Neural progenitor cell (in vitro differentiated cells): Measurements from ENCODE around the gene AUTS2.

ENCODE experiments used
- CTCF ChIP-seq: fragments of 200-600 bp; sonication (generic); IDR thresholded peaks from 2 replicates; pipeline ENCODE4 v1.5.1; 2017; ENCODE audit warnings: antibody characterized with exemption, mild to moderate bottlenecking
- EZH2 ChIP-seq: fragments of 200-600 bp; sonication (generic); IDR thresholded peaks from 2 replicates; pipeline ENCODE4 v1.6.1; 2017; ENCODE audit warnings: antibody characterized with exemption, mild to moderate bottlenecking, moderate library complexity
- EZH2phosphoT487 ChIP-seq: fragments of 200-600 bp; sonication (generic); IDR thresholded peaks from 2 replicates; pipeline ENCODE4 v1.6.1; 2017; ENCODE audit warnings: antibody characterized with exemption

DNA sequence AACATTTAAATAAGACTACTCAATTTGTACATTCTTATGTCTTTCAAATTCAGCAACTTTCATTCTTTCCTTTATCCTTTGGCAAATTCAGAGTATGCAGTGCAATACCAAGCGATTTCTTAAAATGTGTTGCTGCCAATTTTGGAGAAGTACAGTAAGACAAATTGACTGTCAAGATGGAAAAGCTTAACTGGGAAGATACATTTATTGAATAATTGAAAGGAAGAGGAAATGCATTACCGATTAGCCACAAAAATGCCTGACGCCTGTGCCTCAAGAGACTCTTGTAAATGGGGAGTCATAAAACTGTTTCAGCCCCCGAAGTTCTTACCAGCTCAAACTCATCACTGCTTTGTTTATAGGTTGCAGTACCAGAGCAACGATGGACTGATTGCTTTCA lies 1160.4 kb downstream of the AUTS2 start:
- no peak for TF ChIP-seq CTCF
- no peak for TF ChIP-seq EZH2
- no peak for TF ChIP-seq EZH2phosphoT487
